DLD1 (cell line): ENCODE results near the gene PLXND1.
"Not testable (repeated sequence)": the region's sequence is repeated elsewhere in the genome, so short reads cannot be mapped to it uniquely, and the experiment has no call there.

Source experiments
- in situ Hi-C: cut with HindIII; loops from 2 replicates; pipeline ENCODE4 v1.10.0; 2017; ENCODE audit warnings: low sequenced_read_pairs

Gene PLXND1, protein sequence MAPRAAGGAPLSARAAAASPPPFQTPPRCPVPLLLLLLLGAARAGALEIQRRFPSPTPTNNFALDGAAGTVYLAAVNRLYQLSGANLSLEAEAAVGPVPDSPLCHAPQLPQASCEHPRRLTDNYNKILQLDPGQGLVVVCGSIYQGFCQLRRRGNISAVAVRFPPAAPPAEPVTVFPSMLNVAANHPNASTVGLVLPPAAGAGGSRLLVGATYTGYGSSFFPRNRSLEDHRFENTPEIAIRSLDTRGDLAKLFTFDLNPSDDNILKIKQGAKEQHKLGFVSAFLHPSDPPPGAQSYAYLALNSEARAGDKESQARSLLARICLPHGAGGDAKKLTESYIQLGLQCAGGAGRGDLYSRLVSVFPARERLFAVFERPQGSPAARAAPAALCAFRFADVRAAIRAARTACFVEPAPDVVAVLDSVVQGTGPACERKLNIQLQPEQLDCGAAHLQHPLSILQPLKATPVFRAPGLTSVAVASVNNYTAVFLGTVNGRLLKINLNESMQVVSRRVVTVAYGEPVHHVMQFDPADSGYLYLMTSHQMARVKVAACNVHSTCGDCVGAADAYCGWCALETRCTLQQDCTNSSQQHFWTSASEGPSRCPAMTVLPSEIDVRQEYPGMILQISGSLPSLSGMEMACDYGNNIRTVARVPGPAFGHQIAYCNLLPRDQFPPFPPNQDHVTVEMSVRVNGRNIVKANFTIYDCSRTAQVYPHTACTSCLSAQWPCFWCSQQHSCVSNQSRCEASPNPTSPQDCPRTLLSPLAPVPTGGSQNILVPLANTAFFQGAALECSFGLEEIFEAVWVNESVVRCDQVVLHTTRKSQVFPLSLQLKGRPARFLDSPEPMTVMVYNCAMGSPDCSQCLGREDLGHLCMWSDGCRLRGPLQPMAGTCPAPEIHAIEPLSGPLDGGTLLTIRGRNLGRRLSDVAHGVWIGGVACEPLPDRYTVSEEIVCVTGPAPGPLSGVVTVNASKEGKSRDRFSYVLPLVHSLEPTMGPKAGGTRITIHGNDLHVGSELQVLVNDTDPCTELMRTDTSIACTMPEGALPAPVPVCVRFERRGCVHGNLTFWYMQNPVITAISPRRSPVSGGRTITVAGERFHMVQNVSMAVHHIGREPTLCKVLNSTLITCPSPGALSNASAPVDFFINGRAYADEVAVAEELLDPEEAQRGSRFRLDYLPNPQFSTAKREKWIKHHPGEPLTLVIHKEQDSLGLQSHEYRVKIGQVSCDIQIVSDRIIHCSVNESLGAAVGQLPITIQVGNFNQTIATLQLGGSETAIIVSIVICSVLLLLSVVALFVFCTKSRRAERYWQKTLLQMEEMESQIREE (N-terminal part only)

GRCh38 chr3:129606636-129607390 is at the start of gene PLXND1:
Gene PLXND1 (minus strand): TSS chr3:129606676. CDS start chr3:129606639, 37 bp downstream.
- in situ Hi-C loops = no loop called here

- in situ Hi-C loops = no loop called here
These were observed 48.8 kb upstream of the PLXND1 start for GRCh38 chr3:129655291-129655700.

- in situ Hi-C loops = loop anchor here (5.0 kb wide), 1 partner anchor 173 kb away; no protein-coding TSS in a partner anchor
These were observed 47.7 kb upstream of the PLXND1 start for GRCh38 chr3:129654131-129654530.

GRCh38 chr3:129653019-129653418 is 46.5 kb upstream of the PLXND1 start:
- in situ Hi-C loops = loop anchor here (5.0 kb wide), 1 partner anchor 174 kb away; no protein-coding TSS in a partner anchor

GRCh38 chr3:129651435-129652202 is 45.1 kb upstream of the PLXND1 start:
- in situ Hi-C loops = loop anchor here (5.0 kb wide), 1 partner anchor 176 kb away; no protein-coding TSS in a partner anchor

DNA sequence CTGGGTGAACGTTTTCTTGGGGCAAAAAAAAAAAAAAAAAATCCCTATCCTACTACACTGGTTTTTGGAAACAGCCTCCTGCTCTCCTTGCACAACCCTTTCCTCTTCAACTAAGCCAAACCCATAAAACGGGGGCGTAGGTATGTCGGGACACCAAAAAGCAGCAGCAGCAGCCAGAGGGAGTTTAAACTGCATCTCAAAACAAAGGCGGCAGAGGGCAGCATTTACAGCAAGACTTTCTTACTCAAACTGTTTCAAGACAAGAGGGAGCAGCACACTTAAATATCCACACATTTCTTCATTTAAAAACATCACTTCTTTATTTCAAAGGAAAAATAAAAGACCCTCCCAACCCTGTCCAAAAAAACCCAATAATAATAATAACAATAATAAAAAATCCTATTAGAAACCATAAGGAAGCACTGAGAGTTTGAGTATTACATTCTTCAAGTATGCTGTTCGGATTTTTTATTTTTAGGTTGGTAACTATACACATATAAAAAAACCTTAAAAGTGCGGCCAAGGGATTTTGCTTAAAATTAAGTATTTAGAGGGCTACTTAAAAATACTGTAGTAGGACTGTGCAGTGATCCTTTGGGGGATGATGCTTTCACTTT is 43.9 kb upstream of the PLXND1 start:
- in situ Hi-C loops = loop anchor here (5.0 kb wide), 1 partner anchor 177 kb away; no protein-coding TSS in a partner anchor

DNA sequence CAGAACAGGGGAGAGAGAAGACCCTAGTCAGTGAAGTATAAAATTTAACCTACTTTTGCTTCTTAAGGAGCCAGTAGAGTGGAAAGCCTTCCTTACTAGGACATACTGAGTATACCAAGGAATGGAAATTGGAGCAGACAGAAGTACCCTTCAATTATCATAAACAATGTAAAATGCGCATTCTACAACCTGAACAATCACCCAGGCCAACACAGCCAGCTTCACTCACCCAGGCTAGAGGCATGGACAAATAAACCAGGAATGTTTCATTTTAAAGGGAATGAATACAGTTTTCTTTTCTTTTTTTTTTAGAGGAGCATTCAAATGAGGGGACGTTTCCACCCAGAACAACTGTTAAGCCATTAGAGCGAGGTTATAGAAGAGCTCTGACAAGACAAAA is 41.9 kb upstream of the PLXND1 start:
- in situ Hi-C loops = no loop called here

DNA sequence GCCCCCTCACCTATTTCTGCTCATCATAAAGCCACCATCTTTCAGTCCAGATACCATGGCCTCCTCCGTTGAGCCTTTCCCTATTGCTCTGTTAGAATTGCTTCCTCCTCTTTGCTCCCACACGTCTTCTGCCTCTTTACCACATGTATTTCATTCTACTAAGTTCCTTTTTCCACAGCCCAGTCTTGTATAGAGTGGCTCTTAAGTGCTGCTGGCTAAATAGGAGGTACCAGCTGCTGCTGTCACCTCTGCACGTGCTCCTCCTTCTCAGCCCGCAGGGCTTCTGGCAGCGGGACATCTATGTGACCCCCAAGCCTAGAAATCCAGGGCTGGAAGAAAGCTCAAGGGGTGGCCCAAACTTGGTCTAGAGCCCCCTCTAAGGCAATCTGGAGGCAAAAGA is 38.8 kb upstream of the PLXND1 start:
- in situ Hi-C loops = no loop called here

- in situ Hi-C loops = no loop called here
These were observed 38.4 kb upstream of the PLXND1 start for GRCh38 chr3:129644836-129645235.

- in situ Hi-C loops = not testable (repeated sequence)
These were observed 35.2 kb upstream of the PLXND1 start for GRCh38 chr3:129641567-129642260.

DNA sequence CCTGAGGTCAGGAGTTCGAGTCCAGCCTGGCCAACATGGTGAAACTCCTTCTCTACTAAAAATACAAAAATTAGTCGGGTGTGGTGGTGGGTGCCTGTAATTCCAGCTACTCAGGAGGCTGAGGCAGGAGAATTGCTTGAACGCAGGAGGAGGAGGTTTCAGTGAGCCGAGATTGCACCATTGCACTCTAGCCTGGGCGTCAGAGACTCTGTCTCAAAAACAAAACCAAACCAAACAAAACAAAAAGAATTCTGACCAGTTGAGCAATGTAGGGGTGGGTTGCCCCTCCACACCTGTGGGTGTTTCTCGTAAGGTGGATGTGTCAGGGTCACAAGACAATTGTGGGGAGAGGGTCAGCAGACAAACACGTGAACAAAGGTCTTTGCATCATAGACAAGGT is 34.5 kb upstream of the PLXND1 start:
- in situ Hi-C loops = not testable (repeated sequence)

GRCh38 chr3:129638481-129638880 is 32.0 kb upstream of the PLXND1 start:
- in situ Hi-C loops = no loop called here

- in situ Hi-C loops = no loop called here
These were observed 29.6 kb upstream of the PLXND1 start for GRCh38 chr3:129636082-129636481.

GRCh38 chr3:129635656-129636055 is 29.2 kb upstream of the PLXND1 start:
- in situ Hi-C loops = no loop called here

- in situ Hi-C loops = no loop called here
These were observed 27.4 kb upstream of the PLXND1 start for GRCh38 chr3:129633751-129634481.

GRCh38 chr3:129632977-129633376 is 26.5 kb upstream of the PLXND1 start:
- in situ Hi-C loops = no loop called here

GRCh38 chr3:129632556-129632955 is 26.1 kb upstream of the PLXND1 start:
- in situ Hi-C loops = no loop called here
